Measurements from ENCODE around the gene CDYL2.
"Not testable (repeated sequence)": the region's sequence is repeated elsewhere in the genome, so short reads cannot be mapped to it uniquely, and the experiment has no call there.

Gene CDYL2

GRCh38 chr16:80733407-80733806, 71.0 kb downstream of the CDYL2 start:
- no peak overlapping the region for H3K9ac ChIP-seq (ENCODE audit: insufficient read length)
- no peak for DNase-seq (ENCODE audit: low read depth, low spot score)
- no peaks in the 10 kb centered on the region for H3K9me3 ChIP-seq (ENCODE audit: low read depth, low read length)
- H3K36me3 ChIP-seq (ENCODE audit: insufficient read depth, low read length) = no peaks in the 10 kb centered on the region
- H3K27ac ChIP-seq = no peak overlapping the region
- H3K4me3 ChIP-seq = no peak overlapping the region
- no peak for TF ChIP-seq EZH2 (IDR thresholded peaks at IDR 0.05)
- TF ChIP-seq POLR2AphosphoS5 (IDR thresholded peaks at IDR 0.05; ENCODE audit: borderline replicate concordance, low read depth, low read length) = no peak
- no peak for TF ChIP-seq FOXP2 (optimal IDR thresholded peaks at IDR 0.05; ENCODE audit: control extremely low read depth, extremely low read length, insufficient read depth)

- Histone ChIP-seq H3K27ac (no peak overlapping the region), H3K9ac (ENCODE audit: insufficient read length) (no peak overlapping the region), H3K4me3 (no peak overlapping the region), H3K9me3 (ENCODE audit: low read depth, low read length) (no peaks in the 10 kb centered on the region), H3K36me3 (ENCODE audit: insufficient read depth, low read length) (no peaks in the 10 kb centered on the region)
- DNase-seq (ENCODE audit: low read depth, low spot score) = no peak
- TF ChIP-seq POLR2AphosphoS5 (IDR thresholded peaks at IDR 0.05; ENCODE audit: borderline replicate concordance, low read depth, low read length) = no peak
- TF ChIP-seq EZH2 (IDR thresholded peaks at IDR 0.05) = no peak
Measured at GRCh38 chr16:80731915-80732314, 72.5 kb downstream of the CDYL2 start.

GRCh38 chr16:80727066-80727763, 77.2 kb downstream of the CDYL2 start:
- H3K27ac ChIP-seq; H3K36me3 ChIP-seq (ENCODE audit: insufficient read depth, low read length); H3K4me3 ChIP-seq; H3K9ac ChIP-seq (ENCODE audit: insufficient read length); DNase-seq (ENCODE audit: low read depth, low spot score); H3K9me3 ChIP-seq (ENCODE audit: low read depth, low read length): not testable (repeated sequence)

GRCh38 chr16:80725566-80726162, 78.7 kb downstream of the CDYL2 start:
- H3K9me3 ChIP-seq (ENCODE audit: low read depth, low read length) = no peaks in the 10 kb centered on the region
- TF ChIP-seq FOXP2 (optimal IDR thresholded peaks at IDR 0.05; ENCODE audit: control extremely low read depth, extremely low read length, insufficient read depth) (no peak), POLR2AphosphoS5 (IDR thresholded peaks at IDR 0.05; ENCODE audit: borderline replicate concordance, low read depth, low read length) (no peak), EZH2 (IDR thresholded peaks at IDR 0.05) (no peak)

GRCh38 chr16:80723981-80724380, 80.4 kb downstream of the CDYL2 start:
- H3K36me3 ChIP-seq (ENCODE audit: insufficient read depth, low read length) = no peaks in the 10 kb centered on the region
- no peak overlapping the region for H3K4me3 ChIP-seq
- TF ChIP-seq EZH2 (IDR thresholded peaks at IDR 0.05) = no peak
- no peak for TF ChIP-seq FOXP2 (optimal IDR thresholded peaks at IDR 0.05; ENCODE audit: control extremely low read depth, extremely low read length, insufficient read depth)
- TF ChIP-seq POLR2AphosphoS5 (IDR thresholded peaks at IDR 0.05; ENCODE audit: borderline replicate concordance, low read depth, low read length) = no peak
- no peak for DNase-seq (ENCODE audit: low read depth, low spot score)
- H3K27ac ChIP-seq = no peak overlapping the region
- H3K9ac ChIP-seq (ENCODE audit: insufficient read length) = no peak overlapping the region
- no peaks in the 10 kb centered on the region for H3K9me3 ChIP-seq (ENCODE audit: low read depth, low read length)

More at GRCh38 chr16:80725566-80726162, 78.7 kb downstream of the CDYL2 start:
- H3K4me3 ChIP-seq = no peak overlapping the region
- no peak overlapping the region for H3K27ac ChIP-seq
- H3K9ac ChIP-seq (ENCODE audit: insufficient read length) = no peak overlapping the region
- no peak for DNase-seq (ENCODE audit: low read depth, low spot score)
- H3K36me3 ChIP-seq (ENCODE audit: insufficient read depth, low read length) = no peaks in the 10 kb centered on the region

GRCh38 chr16:80723091-80723490, 81.3 kb downstream of the CDYL2 start:
- no peak overlapping the region for H3K27ac ChIP-seq
- no peaks in the 10 kb centered on the region for H3K36me3 ChIP-seq (ENCODE audit: insufficient read depth, low read length)
- no peak for DNase-seq (ENCODE audit: low read depth, low spot score)
- H3K9ac ChIP-seq (ENCODE audit: insufficient read length) = no peak overlapping the region
- TF ChIP-seq EZH2 (IDR thresholded peaks at IDR 0.05) (no peak), FOXP2 (optimal IDR thresholded peaks at IDR 0.05; ENCODE audit: control extremely low read depth, extremely low read length, insufficient read depth) (no peak), POLR2AphosphoS5 (IDR thresholded peaks at IDR 0.05; ENCODE audit: borderline replicate concordance, low read depth, low read length) (no peak)
- H3K9me3 ChIP-seq (ENCODE audit: low read depth, low read length) = no peaks in the 10 kb centered on the region
- no peak overlapping the region for H3K4me3 ChIP-seq

- Histone ChIP-seq H3K36me3 (ENCODE audit: insufficient read depth, low read length) (no peaks in the 10 kb centered on the region), H3K9ac (ENCODE audit: insufficient read length) (no peak overlapping the region), H3K9me3 (ENCODE audit: low read depth, low read length) (no peaks in the 10 kb centered on the region), H3K27ac (no peak overlapping the region), H3K4me3 (no peak overlapping the region)
- DNase-seq (ENCODE audit: low read depth, low spot score) = no peak
- no peak for TF ChIP-seq POLR2AphosphoS5 (IDR thresholded peaks at IDR 0.05; ENCODE audit: borderline replicate concordance, low read depth, low read length)
Measured at GRCh38 chr16:80720804-80721371, 83.5 kb downstream of the CDYL2 start.

GRCh38 chr16:80719573-80719972, 84.8 kb downstream of the CDYL2 start:
- no peaks in the 10 kb centered on the region for H3K9me3 ChIP-seq (ENCODE audit: low read depth, low read length)
- no peak for TF ChIP-seq POLR2AphosphoS5 (IDR thresholded peaks at IDR 0.05; ENCODE audit: borderline replicate concordance, low read depth, low read length)
- TF ChIP-seq FOXP2 (optimal IDR thresholded peaks at IDR 0.05; ENCODE audit: control extremely low read depth, extremely low read length, insufficient read depth) = no peak
- TF ChIP-seq EZH2 (IDR thresholded peaks at IDR 0.05) = no peak
- no peak overlapping the region for H3K27ac ChIP-seq
- no peak for DNase-seq (ENCODE audit: low read depth, low spot score)
- H3K36me3 ChIP-seq (ENCODE audit: insufficient read depth, low read length) = no peaks in the 10 kb centered on the region
- H3K4me3 ChIP-seq = no peak overlapping the region
- no peak overlapping the region for H3K9ac ChIP-seq (ENCODE audit: insufficient read length)
